IPS DF 4.7 (cell line): ENCODE data around the gene MRPS24.
"Not testable (repeated sequence)": the region's sequence is repeated elsewhere in the genome, so short reads cannot be mapped to it uniquely, and the experiment has no call there.

Experiments
- DNase-seq: peaks from one replicate; pipeline ENCODE4 v3.0.0-alpha.2; 2013; ENCODE audit warnings: low spot score; ENCODE audit errors: extremely low read depth

MRPS24 gene

DNA sequence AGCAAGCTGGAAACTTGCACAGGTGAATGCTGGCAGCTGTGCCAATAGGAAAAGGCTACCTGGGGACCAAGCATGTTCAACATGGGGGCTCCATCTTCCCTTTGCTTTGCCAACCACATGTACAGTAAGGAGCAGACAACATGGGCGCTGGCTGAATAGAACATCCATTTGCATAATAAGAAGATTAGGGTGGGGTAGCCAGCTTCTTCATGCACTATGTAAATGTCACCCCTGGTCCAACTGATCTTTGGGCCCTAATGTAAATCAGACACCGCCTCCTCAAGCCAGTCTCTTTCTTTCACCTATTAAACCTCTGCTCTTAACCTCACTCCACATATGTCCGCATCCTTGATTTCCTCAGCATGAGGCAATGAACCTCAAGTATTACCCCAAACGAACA is 26.0 kb downstream of the MRPS24 start:
- no peak for DNase-seq

DNA sequence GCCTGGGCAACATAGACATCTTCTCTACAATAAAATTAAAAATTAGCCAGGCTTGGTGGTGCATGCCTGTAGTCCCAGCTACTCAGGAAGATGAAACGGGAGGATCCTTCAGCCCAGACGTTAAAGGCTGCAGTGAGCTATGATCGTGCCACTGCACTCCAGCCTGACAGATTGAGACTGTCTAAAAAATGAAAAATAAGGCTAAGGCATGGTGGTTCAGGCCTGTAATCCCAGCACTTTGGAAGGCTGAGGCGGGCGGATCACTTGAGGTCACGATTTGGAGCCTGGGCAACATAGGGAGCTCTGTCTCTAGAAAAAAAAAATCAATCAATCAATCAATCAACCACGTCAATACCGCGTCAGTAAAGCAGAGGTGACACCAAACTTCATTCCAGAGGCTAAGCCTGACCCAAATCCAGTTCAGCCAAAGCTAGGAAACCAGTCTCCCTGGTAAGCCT is 31.1 kb downstream of the MRPS24 start:
- DNase-seq = no peak

DNA sequence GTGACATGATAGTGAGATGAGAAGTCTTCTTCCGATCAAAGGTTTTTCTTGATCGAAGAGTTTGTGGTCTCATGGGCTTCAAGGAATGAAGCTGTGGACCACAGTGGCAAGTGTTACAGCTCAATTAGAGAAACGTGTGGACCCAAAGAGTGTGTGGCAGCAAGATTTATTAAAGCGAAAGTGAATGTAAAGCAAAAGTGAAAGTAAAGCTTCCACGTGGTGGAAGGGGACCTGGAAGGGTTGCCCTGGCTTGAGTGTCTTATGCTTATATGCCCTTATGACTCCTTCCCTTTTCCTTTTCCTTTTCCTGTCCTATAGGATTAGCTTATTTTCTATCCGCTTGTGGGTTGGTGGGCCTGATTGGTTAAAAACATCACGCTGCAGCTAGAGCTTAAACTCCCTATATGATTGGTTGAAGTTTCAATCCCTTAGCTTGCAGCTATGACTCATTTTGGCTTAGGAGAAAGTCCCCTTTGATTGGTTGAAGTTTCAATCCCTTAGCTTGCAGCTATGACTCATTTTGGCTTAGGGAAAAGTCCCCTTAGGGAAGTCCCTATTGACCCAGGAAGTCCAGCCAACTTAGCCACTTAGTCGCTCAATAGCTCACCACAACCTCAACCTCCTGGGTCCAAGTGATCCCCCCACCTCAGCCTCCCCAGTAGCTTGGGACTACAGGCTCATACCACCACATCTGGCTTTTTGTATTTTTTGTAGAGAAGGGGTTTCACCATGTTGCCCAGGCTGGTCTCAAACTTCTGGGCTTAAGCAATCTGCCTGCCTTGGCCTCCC is 34.7 kb downstream of the MRPS24 start:
- DNase-seq = no peak

DNA sequence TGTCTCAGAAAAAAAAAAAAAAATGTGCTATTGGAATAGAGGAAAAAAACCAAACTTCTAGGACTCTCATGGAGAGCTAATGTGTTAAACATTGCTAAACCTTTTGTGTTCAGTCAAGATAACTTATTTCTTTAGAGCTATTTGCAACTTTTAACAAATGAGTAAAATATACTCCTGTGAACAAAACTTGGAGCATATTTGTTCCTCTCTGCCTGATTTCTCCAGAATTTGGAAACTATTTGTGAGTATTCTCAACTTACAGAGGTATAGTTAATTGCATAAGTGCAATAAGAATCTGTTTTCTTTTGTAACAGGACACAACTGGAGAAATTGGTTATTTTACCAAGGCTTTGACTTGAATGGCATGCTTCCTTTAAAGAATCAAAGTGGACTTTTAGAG is 38.4 kb downstream of the MRPS24 start:
- DNase-seq = not testable (repeated sequence)

DNA sequence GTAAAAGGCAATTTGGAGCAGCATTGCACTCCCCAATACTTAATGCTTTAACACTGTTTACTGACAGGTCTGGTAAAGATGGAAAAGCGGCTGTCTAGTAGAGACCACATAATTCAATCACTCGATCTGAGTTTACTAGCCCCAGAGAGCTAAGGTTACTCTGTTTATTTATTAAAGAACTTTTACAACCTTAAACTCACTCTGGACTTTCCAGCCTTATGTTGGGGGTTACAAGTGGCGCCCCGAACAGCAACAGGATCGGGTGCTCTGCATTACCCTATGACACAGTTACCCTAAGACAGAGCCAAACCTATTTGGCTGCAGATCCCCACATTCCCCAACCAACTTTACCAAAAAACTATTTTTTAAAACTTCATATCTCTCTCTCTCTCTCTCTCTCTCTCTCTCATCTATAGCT is 43.9 kb downstream of the MRPS24 start:
- DNase-seq = no peak

DNA sequence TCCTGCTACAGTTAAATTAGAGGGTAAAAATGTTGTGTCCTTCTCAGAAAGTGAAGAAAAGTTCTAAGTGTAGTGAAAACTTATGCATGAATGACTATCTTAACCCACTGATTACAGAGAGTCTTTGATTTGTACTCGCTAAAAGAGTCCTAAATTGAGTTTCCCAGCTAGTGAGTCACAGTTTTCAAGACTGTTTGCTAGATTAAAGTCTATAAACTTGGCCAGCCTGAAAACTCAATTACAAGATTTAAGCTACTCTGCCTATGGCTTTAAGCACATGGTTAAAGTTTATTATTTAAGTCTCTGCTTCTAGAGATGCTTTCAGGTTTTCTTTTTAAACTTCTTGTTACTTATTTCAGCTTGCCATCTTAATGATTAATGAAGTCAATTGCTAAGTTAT is 44.4 kb downstream of the MRPS24 start:
- no peak for DNase-seq

DNA sequence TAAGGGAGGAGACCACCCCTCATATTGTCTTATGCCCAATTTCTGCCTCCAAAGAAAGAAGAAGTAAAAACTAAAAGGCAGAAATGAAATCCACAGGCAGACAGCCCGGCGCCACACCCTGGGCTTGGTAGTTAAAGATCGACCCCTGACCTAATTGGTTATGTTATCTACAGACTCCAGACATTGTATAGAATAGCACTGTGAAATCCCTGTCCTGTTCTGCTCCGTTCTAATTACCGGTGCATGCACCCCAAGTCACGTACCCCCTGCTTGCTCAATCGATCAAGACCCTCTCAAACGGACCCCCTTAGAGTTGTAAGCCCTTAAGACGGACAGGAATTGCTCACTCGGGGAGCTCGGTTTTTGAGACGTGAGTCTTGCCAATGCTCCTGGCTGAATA is 44.8 kb downstream of the MRPS24 start:
- not testable (repeated sequence) for DNase-seq

DNA sequence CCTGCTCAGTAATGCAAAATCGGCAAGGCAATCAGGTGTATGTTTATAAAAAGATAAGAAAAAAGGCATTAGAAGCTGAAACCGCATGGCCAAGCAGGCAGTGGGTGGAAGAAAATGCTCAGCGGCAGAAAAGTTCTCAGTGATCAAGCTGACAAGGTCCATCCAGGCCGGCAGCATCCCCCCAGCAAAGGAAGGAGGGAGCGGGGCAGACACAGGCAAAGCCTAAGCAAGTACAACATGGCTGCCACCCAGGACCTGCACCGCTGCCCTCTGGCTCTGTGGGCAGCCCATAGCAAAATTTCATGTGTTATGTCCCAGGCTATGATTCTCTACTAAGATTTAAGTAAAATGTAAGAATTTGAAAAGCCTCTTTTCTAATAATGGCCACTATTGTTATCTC is 45.4 kb downstream of the MRPS24 start:
- no peak for DNase-seq

DNA sequence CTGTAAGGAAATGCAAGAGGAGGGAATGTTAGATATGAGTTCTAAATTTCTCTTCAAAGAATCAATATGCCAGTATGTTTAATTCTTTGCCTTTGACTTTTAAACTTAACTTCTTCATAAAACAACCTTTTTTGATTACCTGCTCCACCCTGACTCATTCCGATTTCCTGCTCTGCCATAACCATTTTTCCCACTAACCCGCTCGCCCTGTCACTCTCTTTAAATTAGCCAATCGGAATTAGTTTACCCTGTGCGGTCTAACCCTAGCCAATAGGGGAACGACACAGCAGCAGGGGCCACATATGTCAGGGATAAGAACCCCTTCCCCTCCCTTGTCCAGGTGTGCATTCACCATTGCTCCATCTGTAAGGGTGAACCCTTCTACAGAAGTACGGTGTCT is 45.9 kb downstream of the MRPS24 start:
- not testable (repeated sequence) for DNase-seq
